HTR-8/SVneo (cell line): ENCODE measurements around the gene RFC5.

Source experiments
- DNase-seq: peaks from one replicate; pipeline ENCODE4 v3.0.0; 2011; ENCODE audit warnings: low spot score, mixed read lengths; ENCODE audit not compliant: insufficient read length
- FAIRE-seq: peaks from 2 replicates; lab custom pipeline; 2011; peaks lifted over from hg19 to GRCh38; lab: Jason Lieb, UNC

RFC5 gene

GRCh38 chr12:118044577-118044976, 28.1 kb downstream of the RFC5 start:
- FAIRE-seq (no peak), DNase-seq (no peak)

GRCh38 chr12:118046430-118046829, 29.9 kb downstream of the RFC5 start:
- DNase-seq, result no peak
- no peak for FAIRE-seq

GRCh38 chr12:118050972-118051910, 34.7 kb downstream of the RFC5 start:
- FAIRE-seq, result no peak
- DNase-seq, result no peak

DNA sequence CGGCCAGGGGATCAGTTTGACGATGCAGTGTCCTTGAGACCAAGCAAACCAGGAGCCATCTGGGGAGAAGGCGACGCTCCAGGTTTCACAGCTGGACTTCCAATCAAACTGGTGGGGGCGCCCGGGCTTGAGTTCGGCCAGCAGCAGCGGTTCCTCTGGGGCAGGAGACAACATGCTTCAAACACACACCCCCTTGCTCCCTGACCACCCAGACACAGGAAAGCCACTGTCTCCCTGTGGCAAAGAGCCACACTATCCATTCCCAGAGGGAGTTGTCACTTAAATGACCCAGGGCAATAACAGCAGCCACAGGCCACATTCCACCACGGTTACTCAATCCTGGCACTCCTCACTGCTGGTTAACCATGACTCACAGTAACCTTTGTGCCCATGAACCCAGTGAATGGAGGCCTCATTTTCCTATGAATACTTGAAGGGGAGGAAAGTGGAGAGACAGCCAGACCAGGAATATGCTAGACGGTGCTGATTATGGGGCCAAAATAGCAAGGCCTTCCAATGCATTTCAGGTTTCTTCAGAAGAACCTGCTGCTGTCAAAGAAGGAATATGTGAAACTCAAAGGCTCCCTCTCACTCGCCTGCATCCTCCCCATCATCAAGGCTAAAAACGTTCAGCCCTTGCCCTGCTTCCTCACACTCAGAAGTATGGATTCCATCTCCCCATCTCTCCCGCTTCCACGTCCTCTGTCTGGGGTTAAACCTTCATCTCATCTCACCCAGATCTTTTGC, 36.0 kb downstream of the RFC5 start:
- DNase-seq (peak; percentile 93), FAIRE-seq (peak; percentile 89)

GRCh38 chr12:118053071-118053985, 36.8 kb downstream of the RFC5 start:
- FAIRE-seq, result no peak
- no peak for DNase-seq

GRCh38 chr12:118055144-118055557, 38.6 kb downstream of the RFC5 start:
- DNase-seq, result no peak
- no peak for FAIRE-seq

- DNase-seq (no peak), FAIRE-seq (no peak)
Observed at GRCh38 chr12:118055865-118056773, 39.6 kb downstream of the RFC5 start.

GRCh38 chr12:118058227-118058626, 41.7 kb downstream of the RFC5 start:
- DNase-seq (no peak), FAIRE-seq (no peak)

GRCh38 chr12:118058881-118059280, 42.4 kb downstream of the RFC5 start:
- no peak for FAIRE-seq

DNA sequence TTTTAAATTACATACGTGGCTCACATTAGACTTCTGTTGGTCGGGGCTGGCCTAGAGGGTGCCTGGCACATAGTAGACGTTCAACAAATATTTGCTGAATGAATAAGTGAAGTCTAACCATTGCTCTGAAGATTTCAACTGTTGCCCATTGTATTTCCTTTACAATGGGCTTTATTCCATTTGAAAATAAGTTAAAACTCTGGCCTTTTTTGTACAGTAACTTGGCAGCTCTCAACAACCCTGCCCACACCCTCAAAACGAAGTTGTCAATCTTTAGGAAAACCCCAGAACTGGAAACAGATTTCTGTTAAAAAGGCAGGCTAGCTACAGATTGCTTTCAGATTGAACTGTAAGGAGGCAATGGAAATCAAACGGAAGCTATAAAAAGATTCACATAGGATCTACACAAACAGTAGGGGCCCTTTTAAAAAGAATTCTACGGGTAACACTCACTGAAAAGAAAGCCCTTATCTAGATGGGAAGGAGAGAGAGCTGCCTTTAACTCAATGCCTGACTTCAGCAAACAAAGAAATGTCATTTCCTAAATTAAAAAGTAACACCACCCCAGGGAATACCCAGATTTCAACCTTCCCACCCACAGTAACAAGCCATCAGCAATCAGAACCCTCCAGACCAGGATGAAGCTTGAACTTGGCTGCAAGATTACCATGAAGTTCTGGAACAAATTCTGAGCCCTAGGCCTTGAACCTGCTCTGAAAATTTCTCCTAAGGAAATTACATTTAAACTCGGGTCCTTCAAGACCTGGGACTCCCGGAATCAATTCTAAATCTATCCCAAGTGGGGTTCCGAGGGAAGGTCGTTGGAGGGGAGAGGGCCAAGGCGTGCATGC, 43.1 kb downstream of the RFC5 start:
- DNase-seq (no peak), FAIRE-seq (no peak)

More at GRCh38 chr12:118058881-118059280, 42.4 kb downstream of the RFC5 start:
- DNase-seq, result no peak

DNA sequence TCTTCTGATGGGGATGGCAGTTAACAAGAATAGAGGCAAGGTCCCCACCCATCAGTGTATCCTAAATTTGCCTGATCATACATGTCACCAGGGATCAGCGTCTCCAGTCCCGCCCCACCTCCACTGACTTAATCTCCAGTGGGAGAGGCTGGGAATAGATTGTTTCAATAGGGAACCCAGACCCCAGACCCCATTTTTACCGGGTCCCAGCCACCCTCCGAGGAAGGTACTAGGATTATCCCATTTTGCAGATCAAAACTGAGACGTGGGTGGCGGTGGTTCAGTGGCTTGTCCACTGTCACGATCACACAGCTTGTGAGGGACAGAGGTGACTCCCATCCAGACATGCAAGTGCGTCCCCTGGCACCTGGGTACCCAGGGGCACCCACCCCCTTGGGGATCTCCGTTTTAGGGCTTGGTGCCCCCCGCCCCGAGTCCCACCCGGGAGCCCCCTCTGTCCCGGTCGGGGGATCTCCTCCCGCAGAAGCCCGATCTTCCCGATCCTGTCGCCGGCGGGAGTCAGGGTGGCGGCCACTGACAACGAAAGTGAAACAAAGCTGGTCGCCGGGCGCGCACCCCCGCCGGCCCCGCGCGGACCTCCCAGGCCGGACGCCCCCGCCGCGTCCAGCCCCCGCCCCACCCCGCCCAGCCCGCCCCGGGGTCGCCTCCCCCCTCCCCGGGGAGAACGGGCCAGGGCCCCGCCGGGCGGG, 44.0 kb downstream of the RFC5 start:
- DNase-seq (peak; percentile 48), FAIRE-seq (no peak)

DNA sequence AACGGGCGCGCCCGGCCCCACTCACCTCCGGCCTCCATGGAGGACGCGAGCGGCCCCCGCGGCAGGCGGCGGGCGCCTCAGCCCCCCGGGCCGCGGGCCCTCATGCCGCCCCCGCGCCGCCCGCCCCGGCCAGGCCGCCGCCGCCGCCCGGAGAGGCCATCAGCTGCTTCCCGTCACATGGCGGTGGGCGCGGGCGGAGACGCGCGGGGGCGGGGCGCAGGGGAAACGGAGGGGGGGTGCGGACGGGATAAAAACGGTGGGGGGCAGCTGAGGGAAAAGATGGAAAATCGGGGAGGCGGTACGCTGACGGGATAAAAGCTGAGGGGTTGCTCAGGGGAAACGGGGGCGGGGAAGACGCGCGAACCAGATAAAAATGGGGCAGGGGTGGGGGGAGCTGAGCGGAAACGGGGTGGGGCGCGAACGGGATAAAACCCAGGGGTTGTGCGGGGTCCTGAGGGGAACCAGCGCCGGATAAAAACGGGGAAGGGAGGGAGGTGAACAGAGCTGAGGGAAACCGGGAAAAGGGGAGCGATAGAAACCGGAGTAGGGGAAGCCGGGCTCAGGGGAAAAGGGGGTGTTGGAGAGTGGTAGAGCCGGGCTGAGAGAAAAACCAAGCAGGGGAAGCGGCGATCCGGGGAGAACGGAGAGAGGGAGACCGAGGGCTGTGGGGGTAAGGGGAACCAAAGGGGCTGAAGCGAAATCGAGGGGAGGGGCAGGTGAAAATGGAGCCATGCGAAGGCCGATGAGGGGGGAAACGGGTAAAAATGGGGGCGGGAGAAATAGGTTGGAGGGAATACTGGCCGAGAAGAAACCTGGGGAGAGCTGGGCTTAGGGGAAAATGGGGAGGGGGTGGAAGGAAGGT, 44.7 kb downstream of the RFC5 start, which contains the start of gene WSB2:
Gene WSB2, minus strand, starts transcription at position 169 of the 862 bp plus-strand sequence. Its CDS starts 131 bp downstream, at position 38.
- DNase-seq (peak; percentile 55), FAIRE-seq (no peak)

DNA sequence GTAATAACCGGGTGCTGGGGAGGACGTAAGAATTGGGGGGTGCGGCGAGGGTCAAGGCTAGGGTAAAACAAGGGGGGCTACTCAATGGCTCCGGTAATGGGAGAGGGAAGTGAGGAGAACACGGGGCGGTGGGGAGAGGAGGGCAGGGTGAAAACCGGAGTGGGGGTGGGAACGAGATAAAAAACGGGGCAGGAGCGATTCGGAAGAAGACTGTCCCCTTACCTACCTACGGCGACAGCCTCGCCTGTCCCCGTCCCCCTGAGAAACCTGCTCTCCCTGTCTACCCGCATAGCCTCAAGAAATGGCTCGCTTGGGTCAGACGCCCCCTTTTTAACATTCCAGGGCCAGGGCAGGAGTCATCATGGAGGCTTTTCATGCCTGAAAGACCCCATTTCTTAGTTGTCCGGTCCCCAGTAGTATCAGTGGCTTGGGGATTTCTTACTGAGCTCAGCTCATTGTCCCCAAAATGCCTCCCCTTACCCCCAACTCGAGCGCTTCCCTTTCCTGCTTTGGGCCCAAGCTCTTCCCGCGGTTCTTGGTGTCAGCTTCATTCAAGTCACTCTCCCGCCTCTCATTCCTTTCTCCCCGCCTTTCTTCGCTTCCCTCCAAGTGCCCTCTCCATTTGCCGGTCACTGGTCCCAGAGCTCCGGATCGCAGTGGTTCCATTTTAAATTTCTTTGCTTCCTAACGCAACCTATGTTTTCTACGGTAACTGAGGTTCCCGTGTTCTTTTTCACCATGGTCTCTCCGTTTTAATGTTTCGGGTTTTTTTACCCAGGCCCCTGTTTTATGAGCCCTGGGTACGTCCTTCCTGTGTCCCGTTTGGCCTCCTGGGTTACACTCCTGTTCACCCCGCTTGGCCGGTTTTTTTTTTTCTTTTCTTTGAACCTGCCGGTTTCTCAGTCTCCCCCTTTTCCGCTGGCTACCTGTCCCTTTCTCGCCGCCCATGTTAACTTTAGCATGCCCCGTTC, 45.7 kb downstream of the RFC5 start:
- no peak for FAIRE-seq
- peak; percentile 45 for DNase-seq

GRCh38 chr12:118063576-118064391, 47.3 kb downstream of the RFC5 start:
- no peak for FAIRE-seq
- DNase-seq, result no peak

GRCh38 chr12:118064608-118065007, 48.1 kb downstream of the RFC5 start:
- no peak for DNase-seq

More at GRCh38 chr12:118064608-118065007, 48.1 kb downstream of the RFC5 start:
- FAIRE-seq, result no peak
